Stomach smooth muscle (tissue), 2 donors: ENCODE measurements around the gene SDS.

ENCODE experiments used
- H3K27ac ChIP-seq: one replicate; pipeline ENCODE4 v1.7.0; 2013; ENCODE audit warnings: mild to moderate bottlenecking, low read length, inconsistent platforms
- H3K27me3 ChIP-seq, 2 donors: one replicate each; pipeline ENCODE4 v1.7.0; 2013; ENCODE audit warnings: low read length in 2 of 2; ENCODE audit not compliant: insufficient read depth in 2 of 2, control insufficient read depth in 1 of 2
- H3K36me3 ChIP-seq, 2 donors: one replicate each; pipeline ENCODE4 v1.7.0; 2013; ENCODE audit warnings: low read length in 2 of 2; ENCODE audit not compliant: control insufficient read depth in 2 of 2, insufficient read depth in 2 of 2
- H3K4me1 ChIP-seq: one replicate; pipeline ENCODE4 v1.7.0; 2013; ENCODE audit warnings: low read length; ENCODE audit not compliant: control insufficient read depth, insufficient read depth
- H3K4me3 ChIP-seq, 2 donors: one replicate each; pipeline ENCODE4 v1.7.0; 2013; ENCODE audit warnings: low read length in 2 of 2
- H3K9ac ChIP-seq, 2 donors: one replicate each; pipeline ENCODE4 v1.7.0; 2013; ENCODE audit warnings: low read length in 2 of 2, mild to moderate bottlenecking in 1 of 2
- H3K9me3 ChIP-seq, 2 donors: one replicate each; pipeline ENCODE4 v1.7.0; 2013; ENCODE audit warnings: low read length in 2 of 2; ENCODE audit not compliant: control insufficient read depth in 2 of 2
- donor health status: healthy.
- donor health status: Pancreatic carcinoma.

Gene SDS

DNA sequence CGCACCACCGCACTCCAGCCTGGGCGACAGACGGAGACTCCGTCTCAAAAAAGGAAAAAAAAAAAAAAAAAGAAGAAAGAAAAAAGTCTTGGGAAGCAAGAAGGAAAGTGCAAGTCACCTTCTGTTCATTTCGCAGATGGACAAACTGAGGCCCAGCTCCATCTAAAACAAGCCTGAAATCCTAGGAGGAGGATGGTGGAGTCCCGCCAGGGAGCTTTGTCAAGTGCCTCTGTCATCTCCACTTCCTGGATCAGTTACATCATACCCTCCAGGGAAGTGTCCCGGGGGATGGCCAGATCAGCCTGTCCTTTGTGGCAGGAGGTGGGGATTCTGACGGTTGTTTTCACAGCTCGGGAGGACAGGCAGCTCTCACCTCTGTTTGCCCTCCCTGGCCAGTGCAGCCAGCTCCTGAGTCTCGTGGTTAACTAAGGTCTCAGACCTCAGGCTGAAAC is 9.8 kb upstream of the SDS start:
- H3K27me3 ChIP-seq = peaks cover 6 to 8% of the 10 kb centered on the region in 2 donors
- no peaks in the 10 kb centered on the region for H3K4me1 ChIP-seq
- H3K27ac ChIP-seq = no peak overlapping the region
- no peaks in the 10 kb centered on the region for H3K9me3 ChIP-seq
- no peak overlapping the region for H3K9ac ChIP-seq
- no peak overlapping the region for H3K4me3 ChIP-seq
- no peaks in the 10 kb centered on the region for H3K36me3 ChIP-seq

DNA sequence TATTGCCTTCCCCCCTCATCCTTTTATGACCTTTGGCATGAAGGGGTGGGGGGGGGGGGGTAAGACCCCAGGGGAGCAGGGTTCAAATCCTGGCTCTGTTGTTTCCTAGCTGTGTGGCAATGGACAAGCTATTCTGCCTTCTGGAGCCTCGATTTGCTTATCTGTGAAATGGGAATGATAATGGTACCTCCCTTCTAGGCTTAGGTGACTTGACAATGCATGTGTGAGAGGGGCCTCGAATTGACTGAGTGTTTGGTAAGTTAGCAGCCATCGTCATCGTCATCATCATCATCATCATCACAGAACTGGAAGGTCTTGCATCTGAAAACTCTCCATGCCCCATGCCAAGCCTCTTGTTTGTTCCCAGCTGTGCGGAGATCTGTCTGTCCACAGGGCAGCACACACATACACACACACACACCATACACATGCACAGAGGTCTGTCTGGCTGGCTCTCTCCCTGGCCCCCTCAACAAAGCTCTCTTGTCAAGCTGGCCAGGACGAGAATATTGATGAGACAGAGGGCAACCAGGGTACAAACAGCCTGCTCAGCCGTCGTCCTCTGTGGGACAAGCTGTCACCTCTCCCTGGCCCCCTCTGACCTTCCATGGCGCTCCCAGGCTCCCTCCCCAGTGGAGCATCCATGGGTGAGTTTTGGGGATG is 5.9 kb upstream of the SDS start:
- Histone ChIP-seq H3K4me3 (no peak overlapping the region), H3K36me3 (no peaks in the 10 kb centered on the region), H3K27me3 (peaks cover 6 to 7% of the 10 kb centered on the region in 2 donors), H3K4me1 (no peaks in the 10 kb centered on the region), H3K9ac (no peak overlapping the region), H3K9me3 (no peaks in the 10 kb centered on the region), H3K27ac (no peak overlapping the region)

GRCh38 chr12:113408756-113409298 is 5.1 kb upstream of the SDS start:
- H3K4me1 ChIP-seq = no peaks in the 10 kb centered on the region
- H3K36me3 ChIP-seq = no peaks in the 10 kb centered on the region
- H3K4me3 ChIP-seq = no peak overlapping the region
- H3K9ac ChIP-seq = no peak overlapping the region
- H3K27me3 ChIP-seq = peaks cover 6 to 7% of the 10 kb centered on the region in 2 donors
- no peak overlapping the region for H3K27ac ChIP-seq
- no peaks in the 10 kb centered on the region for H3K9me3 ChIP-seq

DNA sequence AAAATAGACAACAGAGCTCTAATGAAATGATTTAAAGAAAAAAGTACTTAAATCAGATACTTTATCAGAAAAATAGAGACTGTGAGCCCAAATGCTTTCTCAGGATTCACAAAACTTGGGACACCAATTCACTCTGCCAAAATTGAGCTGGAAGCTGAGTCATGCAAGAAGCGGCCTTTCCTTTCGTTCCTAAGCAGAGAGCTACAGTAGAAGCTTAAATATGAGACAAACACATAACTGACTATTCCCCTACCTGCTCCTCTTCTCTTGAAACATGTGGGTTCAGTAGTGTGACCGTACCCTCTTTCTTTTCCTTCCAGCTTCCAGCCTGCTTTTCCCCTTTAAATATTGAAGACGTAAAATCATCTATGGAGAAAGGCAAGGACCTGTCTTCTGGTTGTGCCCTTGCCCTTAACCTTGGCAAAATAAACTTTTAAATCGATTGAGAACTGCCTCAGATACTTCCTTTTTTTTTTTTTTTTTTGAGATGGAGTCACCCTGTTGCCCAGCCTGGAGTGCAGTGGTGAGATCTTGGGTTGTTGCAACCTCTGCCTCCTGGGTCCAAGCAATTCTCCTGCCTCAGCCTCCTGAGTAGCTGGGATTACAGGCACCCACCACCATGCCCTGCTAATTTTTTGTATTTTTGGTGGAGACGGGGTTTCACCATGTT is 4.4 kb upstream of the SDS start:
- no peaks in the 10 kb centered on the region for H3K36me3 ChIP-seq
- H3K9me3 ChIP-seq = no peaks in the 10 kb centered on the region
- H3K4me3 ChIP-seq = no peak overlapping the region
- no peak overlapping the region for H3K9ac ChIP-seq
- no peaks in the 10 kb centered on the region for H3K4me1 ChIP-seq
- H3K27ac ChIP-seq = no peak overlapping the region
- H3K27me3 ChIP-seq = peaks cover 5 to 6% of the 10 kb centered on the region in 2 donors

GRCh38 chr12:113405694-113406093 is 2.0 kb upstream of the SDS start:
- no peaks in the 10 kb centered on the region for H3K4me1 ChIP-seq
- H3K4me3 ChIP-seq = no peak overlapping the region
- peaks cover 0 to 2% of the 10 kb centered on the region in 2 donors for H3K9me3 ChIP-seq
- H3K9ac ChIP-seq = no peak overlapping the region
- no peaks in the 10 kb centered on the region for H3K36me3 ChIP-seq
- peaks cover 8 to 12% of the 10 kb centered on the region in 2 donors for H3K27me3 ChIP-seq
- H3K27ac ChIP-seq = no peak overlapping the region

DNA sequence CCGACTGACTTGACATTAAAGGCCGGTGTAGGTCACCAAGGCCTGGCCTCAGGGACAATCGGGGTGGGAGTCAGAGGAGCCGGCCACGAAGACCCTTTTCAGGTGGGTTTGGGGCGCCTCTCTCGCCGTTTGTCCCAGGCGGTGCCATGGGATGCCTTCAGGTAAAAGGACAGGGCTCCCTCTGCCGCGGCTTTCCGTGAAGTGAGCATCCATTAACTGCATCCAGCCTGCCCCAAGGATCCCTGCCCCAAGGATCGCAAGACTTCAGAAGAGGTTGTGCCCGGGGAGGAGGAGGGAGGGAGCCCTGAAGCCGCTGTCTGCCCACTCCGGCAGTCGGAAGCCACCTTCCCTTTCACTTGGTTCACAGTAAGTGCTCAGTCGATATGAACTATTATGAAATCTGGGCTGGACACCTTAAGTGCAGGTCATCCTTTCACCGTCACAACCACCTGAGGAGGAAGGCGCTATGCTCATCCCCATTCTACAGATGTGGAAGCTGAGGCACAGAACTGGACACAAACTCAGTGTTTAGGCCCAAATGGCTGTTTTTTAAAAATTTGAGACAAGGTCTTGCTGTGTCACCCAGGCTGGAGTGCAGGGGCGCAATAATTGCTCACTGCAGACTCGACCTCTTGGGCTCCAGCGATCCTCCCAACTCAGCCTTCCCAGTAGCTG is 964 bp downstream of the SDS start:
- H3K27me3 ChIP-seq = peaks cover 5 to 20% of the 10 kb centered on the region in 2 donors
- no peak overlapping the region for H3K4me3 ChIP-seq
- no peak overlapping the region for H3K9ac ChIP-seq
- H3K9me3 ChIP-seq = peaks cover 0 to 2% of the 10 kb centered on the region in 2 donors
- H3K27ac ChIP-seq = no peak overlapping the region
- H3K36me3 ChIP-seq = no peaks in the 10 kb centered on the region
- no peaks in the 10 kb centered on the region for H3K4me1 ChIP-seq

DNA sequence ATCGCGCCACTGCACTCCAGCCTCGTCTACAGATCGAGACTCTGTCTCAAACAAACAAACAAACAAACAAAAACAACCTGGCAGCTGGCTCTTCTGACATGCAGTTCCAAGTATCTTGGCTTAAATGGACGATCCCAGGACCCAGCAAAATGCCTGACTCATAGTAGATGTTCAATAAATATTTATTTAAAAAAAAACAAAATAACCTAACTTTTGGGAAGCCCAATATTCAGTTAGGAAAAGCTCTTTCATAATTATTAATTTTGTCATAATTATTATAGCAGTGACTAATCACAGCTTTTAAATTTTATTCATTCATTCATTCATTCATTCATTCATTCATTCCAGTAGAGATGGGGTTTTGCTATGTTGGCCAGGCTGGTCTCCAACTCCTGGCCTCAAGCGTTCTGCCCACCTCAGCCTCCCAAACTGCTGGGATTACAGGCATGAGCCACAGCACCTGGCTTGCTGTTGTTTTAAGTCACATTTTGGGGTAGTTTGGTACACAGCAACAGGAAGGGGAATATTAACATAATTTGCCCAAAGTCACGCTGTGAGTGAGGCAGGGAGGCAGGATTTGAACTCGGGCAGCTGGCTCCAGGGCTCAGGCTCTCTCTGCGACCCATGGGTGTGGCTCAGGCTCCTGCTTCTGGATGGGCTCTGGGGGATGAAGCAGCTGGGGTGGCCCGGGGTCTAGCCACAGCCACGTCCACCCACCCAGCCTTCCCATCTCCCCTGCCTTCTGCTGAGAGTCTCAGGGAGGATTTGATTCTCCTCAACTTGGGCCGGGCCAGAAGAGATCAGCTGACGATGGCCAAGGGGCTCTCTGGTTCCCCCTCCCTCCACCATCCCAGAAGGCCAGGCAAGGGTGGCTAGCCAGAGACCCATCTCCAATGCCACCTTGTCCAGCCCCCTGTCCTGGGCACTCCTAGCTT is 2.4 kb downstream of the SDS start:
- Histone ChIP-seq H3K27ac (no peak overlapping the region), H3K9me3 (peaks cover 0 to 2% of the 10 kb centered on the region in 2 donors), H3K36me3 (no peaks in the 10 kb centered on the region), H3K4me3 (no peak overlapping the region), H3K27me3 (peaks cover 5 to 21% of the 10 kb centered on the region in 2 donors), H3K4me1 (no peaks in the 10 kb centered on the region), H3K9ac (no peak overlapping the region)

DNA sequence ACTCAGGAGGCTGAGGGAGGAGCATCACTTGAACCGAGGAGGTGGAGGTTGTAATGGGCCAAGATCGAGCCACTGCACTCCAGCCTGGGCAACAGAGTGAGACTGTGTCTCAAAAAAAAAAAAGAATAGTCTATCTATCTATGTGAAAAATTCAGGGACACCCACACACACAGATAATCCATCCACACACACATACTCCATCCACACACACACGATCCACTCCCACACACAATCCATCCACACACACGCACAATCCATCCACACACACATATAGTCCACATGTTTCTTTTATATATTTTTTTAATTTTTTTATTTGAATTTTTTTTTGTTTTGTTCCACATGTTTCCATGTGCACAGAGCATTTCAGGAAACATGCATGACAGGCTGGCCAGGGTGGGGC is 3.3 kb downstream of the SDS start:
- H3K4me3 ChIP-seq = no peak overlapping the region
- peaks cover 5 to 21% of the 10 kb centered on the region in 2 donors for H3K27me3 ChIP-seq
- no peaks in the 10 kb centered on the region for H3K36me3 ChIP-seq
- H3K27ac ChIP-seq = no peak overlapping the region
- H3K9ac ChIP-seq = no peak overlapping the region
- peaks cover 0 to 6% of the 10 kb centered on the region in 2 donors for H3K9me3 ChIP-seq
- H3K4me1 ChIP-seq = no peaks in the 10 kb centered on the region

DNA sequence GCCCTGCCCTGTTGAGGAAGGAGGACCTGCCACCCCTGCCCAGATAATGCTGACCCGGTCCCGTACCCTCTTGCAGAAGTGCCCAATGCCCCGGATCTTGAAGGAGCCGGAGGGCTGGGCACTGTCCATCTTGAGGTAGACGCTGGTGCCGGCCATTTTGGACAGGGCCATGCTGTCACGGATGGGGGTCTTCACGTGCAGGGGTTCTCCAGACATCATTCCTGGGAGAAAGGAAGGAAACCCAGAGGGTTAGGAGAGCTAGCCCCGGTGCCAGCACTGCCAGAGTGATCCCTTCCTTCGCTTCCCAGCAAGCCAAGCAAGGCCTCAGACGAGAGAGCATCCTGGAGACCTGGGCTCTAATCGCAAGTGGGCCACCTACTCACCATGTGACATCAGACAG is 4.2 kb downstream of the SDS start:
- no peak overlapping the region for H3K9ac ChIP-seq
- peaks cover 5 to 21% of the 10 kb centered on the region in 2 donors for H3K27me3 ChIP-seq
- peaks cover 0 to 7% of the 10 kb centered on the region in 2 donors for H3K9me3 ChIP-seq
- H3K27ac ChIP-seq = no peak overlapping the region
- H3K4me3 ChIP-seq = no peak overlapping the region
- no peaks in the 10 kb centered on the region for H3K4me1 ChIP-seq
- H3K36me3 ChIP-seq = no peaks in the 10 kb centered on the region
